Skin epidermis (tissue), 12 donors: Measurements from ENCODE around the gene N4BP3.
"Not testable (repeated sequence)": the region's sequence is repeated elsewhere in the genome, so short reads cannot be mapped to it uniquely, and the experiment has no call there.

Experiments
- H3K27ac ChIP-seq, 21 experiments: fragments of 200-600 bp; sonication (generic) in 11 of 21; one replicate each; pipeline ENCODE4 v1.5.0; 2020; ENCODE audit warnings: mild to moderate bottlenecking in 3 of 21, inconsistent platforms in 2 of 21, moderate library complexity in 2 of 21
- H3K4me3 ChIP-seq, 7 experiments: fragments of 200-600 bp; sonication (generic) in 2 of 7; one replicate each; pipeline ENCODE4 v1.5.0; 2020; ENCODE audit warnings: inconsistent platforms in 2 of 7, mild to moderate bottlenecking in 2 of 7, moderate library complexity in 1 of 7

The N4BP3 gene

DNA sequence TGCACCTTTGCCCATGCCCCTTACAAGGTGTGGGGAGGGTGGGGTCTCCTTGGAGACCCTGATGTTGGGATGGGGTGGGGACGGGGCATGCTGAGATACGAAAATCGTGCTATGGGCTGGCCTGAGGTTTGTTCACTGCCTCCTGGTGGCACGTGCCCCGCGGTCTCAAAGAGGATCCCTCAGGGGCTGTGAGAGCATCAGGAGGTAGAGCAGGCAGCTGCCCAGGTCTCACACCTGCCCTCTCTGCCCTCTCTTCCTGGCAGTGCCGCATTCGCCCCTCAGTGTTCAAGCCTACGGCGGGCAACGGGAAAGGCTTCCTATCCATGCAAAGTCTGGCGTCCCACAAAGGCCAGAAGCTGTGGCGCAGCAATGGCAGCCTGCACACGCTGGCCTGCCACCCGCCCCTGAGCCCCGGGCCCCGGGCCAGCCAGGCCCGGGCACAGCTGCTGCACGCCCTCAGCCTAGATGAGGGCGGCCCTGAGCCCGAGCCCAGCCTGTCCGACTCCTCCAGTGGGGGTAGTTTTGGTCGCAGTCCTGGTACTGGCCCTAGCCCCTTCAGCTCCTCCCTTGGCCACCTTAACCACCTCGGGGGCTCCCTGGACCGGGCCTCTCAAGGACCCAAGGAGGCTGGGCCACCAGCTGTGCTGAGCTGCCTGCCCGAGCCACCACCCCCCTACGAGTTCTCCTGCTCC is 6.7 kb downstream of the N4BP3 start:
- Histone ChIP-seq H3K27ac (peak overlapping the region in 1 of 21 experiments; percentile 19), H3K4me3 (no peak overlapping the region)

DNA sequence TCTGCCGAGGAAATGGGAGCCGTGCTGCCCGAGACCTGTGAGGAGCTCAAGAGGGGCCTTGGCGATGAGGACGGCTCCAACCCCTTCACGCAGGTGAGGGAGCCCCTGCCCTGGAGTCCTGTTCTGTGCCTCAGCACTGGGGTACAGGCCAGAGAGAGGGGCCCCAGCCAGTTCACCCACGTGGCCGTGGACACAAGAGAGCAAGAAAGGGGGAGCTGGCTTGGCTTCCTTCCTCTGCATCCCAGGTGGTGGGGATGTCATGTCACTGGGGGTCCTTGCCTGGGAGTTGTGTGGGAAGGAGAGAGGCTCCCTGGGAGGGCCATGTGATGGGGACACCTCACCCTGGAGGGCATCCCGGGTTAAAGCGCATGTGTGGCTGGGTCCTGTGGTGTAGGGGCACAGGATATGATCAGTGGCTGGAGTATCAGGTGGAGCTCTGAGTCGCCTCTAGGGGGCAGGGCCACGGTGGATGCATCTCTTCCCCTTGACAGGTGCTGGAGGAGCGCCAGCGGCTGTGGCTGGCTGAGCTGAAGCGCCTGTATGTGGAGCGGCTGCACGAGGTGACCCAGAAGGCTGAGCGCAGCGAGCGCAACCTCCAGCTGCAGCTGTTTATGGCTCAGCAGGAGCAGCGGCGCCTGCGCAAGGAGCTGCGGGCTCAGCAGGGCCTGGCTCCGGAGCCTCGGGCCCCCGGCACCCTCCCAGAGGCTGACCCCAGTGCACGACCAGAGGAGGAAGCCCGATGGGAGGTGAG is 7.5 kb downstream of the N4BP3 start:
- no peak overlapping the region for H3K4me3 ChIP-seq

DNA sequence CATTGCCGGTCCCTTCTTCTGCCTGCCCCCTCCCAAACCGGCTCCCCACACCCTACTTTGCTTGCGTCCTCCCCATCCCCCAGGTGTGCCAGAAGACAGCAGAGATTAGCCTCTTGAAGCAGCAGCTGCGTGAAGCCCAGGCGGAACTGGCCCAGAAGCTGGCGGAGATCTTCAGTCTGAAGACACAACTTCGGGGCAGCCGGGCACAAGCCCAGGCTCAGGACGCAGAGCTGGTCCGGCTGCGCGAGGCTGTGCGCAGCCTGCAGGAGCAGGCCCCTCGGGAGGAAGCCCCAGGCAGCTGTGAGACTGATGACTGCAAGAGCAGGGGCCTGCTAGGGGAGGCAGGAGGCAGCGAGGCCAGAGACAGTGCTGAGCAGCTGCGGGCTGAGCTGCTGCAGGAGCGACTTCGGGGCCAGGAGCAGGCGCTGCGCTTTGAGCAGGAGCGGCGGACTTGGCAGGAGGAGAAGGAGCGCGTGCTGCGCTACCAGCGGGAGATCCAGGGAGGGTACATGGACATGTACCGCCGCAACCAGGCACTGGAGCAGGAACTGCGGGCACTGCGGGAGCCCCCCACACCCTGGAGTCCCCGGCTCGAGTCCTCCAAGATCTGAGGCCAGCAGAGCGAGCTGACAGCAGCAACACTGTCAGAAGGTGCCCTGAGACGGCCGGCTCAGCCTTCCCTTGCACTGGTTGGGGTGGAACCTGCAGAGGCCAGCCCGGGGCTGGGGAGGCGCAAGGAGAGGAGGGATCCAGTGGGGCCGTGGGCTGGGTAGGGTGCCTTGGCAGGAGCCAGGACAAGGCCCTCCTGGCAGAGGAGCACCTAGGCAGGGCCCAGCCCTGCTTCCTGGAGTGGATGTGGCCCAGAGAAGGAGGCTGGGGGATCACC is 8.3 kb downstream of the N4BP3 start:
- peak overlapping the region in 5 of 21 experiments; percentile 19 to 44 (median 36) for H3K27ac ChIP-seq
- H3K4me3 ChIP-seq = no peak overlapping the region

More for the DNA sequence above, 7.5 kb downstream of the N4BP3 start:
- H3K27ac ChIP-seq = peak overlapping the region in 2 of 21 experiments; percentile 19 to 42

DNA sequence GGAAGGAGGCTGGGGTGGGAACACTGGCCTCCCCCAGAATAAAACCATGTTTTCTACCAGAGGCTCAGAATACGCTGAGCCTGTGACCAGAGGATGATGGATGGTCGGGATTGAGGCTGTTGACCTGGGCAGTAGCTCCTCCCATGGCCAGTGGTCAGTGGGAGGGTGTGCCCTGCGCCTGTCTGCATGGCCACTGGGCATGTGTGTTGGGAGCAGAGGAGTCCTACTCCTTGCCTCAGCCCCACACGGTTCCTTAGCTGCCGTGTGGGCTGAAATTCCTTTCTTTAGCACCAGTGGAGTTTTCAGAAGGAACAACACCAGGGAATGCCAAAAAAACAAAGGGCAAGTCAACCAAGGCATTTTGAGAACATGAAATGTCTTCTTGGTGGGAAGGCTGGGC is 9.0 kb downstream of the N4BP3 start:
- Histone ChIP-seq H3K4me3 (no peak overlapping the region), H3K27ac (peak overlapping the region in 5 of 21 experiments; percentile 16 to 44 (median 27))

DNA sequence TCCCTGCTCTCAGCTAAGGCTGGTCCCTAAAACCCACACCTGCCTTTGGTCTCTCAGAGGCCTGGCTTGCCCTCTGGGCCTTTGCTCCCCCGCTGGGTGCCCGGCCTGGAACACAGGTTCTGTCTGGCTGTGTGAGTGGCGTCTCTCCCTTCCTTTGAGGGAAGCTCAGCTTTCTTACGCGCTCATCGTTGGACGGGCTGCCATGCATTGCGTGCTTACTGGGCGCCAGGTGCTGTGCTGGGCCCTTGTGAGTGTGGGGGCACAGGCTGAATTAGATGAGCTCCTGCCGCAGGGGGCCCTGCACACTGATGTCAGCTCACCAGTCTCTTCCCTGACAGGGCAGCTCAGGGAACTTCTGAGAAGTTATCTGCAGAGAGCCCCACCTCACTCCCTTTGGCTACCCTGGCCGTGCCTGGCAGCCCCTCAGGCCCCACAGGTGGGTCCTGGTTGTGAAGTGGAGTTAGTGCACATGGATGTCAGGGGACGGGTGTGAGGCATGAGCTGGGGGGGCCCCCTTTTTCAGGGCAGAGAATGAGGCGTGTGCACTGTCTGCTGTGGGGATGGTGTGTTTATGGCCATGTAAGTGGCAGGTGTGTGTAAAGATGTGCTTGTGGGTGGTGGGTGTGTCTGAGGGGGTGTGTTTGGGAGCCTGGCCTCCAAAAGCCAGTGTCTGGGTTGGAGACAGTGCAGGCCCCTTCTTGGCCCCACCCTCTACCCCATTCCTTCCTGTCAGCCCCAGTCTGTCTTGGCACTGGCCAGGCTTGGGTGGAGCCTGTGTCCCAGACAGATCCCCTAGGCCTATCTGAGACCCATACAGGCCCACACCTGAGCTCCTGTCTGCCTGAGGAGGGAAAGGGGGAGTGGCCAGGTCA is 10.0 kb downstream of the N4BP3 start:
- peak overlapping the region in 14 of 21 experiments; percentile 3 to 76 (median 48) for H3K27ac ChIP-seq

DNA sequence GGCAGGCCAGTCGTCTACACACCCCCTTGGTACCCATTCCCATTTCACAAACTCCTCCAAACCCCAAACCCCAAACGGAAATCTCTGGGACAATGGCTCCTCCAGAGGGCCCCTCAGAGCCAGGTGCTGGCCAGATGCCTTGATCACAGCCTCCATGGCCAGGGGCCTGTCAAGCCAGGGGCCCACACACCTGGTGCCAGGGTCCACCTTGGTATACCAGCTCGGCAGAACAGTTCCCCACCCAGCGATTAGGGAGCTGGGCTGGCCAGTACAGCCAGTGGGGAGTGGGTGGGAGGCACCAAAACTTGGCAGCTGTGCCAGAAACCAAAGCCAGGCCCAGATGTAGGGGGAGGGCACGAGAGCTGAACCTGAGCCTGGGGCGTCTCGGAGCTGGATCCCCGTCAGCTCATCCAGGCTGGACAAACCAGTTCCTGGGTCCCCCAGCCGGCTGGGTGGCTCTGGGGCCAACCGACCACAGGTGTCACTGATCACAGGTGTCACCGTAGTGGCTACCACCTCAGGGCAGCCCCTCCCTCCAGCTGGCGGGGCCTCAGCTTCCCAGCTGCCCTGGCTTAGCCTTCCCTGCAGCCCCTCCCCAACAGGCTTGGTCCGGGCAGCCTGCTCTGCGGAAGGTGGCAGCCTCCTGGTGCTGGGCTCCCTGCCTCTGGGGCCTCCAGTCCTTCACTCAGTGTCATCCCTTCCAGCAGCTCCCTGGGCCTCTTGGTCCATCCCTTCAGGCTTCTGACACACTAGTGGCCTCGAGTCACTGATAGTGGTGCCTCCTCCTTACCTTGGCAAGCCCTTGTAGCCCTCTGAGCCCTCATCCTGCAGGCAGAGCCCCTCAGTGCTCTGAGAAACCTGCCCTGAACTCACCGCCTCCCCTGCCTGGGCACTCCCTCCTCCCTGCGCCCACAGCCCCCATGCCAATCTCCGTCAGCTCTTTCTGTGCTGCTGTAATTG is 10.9 kb downstream of the N4BP3 start:
- peak overlapping the region in 18 of 21 experiments; percentile 3 to 76 (median 48) for H3K27ac ChIP-seq
- no peak overlapping the region for H3K4me3 ChIP-seq

More for the DNA sequence above, 10.0 kb downstream of the N4BP3 start:
- H3K4me3 ChIP-seq = no peak overlapping the region

DNA sequence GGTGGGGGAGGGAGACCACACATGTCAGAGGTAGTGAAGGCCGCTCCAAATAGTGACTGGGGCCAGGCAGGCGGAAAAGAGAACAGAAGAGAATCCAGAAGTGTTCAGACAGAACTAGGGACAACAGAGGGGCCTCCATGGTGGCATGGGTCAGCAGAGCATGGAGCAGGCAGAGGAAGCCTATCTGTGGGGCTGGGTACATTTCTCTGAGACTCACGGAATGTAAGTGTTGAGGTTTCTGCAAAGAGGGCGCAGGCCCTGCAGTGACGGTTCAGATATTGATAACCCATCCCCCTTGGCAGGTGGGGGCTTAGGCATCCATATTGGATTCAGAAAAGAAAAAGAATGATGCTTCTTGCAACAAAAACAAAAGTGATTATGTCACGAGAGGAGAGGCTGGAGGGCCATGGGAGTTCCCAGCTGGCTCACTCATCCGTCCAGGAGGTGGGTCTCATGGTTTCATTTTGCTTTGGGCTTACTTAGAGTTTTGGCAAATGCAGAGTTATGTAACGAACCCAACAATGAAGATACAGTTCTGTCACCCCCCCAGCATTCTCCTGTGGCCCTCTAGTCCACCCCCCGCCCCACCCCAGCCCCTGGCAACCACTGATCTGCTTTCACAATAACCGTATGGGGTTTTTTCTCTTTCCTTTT is 12.0 kb downstream of the N4BP3 start:
- peak overlapping the region in 10 of 21 experiments; percentile 9 to 70 (median 45) for H3K27ac ChIP-seq

DNA sequence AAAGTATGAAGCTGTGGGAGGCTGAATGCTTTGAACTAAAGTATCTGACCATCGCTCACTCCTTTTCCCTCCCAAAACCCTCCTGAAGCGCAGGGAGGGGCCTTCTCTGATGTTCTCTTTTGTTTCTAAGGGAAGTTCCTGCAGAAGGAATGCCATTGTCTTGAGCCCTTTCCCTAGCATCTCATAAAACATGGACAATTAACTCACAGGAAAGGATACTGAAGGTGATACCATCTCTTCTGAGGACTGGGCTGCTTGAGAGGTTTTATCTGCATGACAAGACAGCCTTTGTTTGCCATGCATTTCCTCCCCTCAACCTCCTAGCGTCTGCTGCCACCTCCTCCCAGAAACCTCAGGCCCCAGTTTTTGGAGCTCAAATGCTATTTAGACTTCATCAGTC is 13.2 kb downstream of the N4BP3 start:
- Histone ChIP-seq H3K4me3 (no peak overlapping the region), H3K27ac (no peak overlapping the region)

More for the DNA sequence above, 12.0 kb downstream of the N4BP3 start:
- H3K4me3 ChIP-seq = no peak overlapping the region

DNA sequence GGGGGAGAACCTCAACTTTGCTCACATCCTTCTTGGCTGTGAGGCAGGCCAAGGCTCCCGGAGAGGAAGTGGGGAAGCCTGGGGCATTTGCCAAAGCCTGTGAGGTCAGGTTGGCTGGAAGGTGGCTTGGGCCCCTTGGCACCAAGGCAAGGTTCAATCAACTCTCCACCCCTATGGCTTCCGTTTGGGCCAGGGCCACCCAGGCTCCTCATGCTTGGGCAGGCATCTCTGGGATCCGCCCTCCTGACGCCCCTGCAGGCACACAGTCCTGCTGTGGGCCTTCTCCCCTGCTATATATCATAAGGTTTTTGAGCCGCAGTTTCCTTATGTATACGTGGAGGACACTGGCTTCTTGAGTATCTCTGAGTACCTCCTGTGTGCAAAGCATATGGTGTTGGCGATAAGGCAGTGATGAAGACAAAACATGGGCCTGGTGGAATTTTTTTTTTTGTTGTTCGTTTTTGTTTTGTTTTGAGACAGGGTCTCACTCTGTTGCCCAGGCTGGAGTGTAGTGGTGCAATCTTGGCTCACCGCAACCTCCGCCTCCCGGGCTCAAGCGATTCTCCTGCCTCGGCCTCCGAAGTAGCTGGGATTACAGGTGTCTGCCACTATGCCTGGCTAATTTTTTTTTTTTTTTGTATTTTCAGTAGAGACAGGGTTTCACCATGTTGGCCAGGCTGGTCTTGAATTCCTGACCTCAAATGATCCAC is 14.1 kb downstream of the N4BP3 start:
- H3K27ac ChIP-seq = peak overlapping the region in 1 of 21 experiments; percentile 24
- not testable (repeated sequence) for H3K4me3 ChIP-seq

DNA sequence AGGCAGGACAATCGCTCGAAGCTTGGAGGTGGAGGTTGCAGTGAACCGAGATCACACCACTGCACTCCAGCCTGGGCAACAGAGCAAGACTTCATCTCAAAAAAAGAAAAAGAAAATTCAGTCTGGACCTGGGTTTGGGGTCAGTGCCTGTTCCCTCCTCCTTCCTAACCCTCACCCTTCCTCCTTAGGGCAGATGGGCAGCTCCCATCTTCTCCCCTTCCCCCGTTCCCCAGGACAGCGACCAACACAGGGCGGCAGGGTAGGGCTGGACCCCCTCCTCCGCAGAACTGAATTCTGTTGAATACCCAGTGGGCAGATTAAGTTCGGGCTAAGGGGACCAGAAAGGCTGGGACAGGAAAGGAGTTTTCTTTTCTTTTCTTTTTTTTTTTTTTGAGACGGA is 16.0 kb downstream of the N4BP3 start:
- Histone ChIP-seq H3K4me3 (no peak overlapping the region), H3K27ac (no peak overlapping the region)

DNA sequence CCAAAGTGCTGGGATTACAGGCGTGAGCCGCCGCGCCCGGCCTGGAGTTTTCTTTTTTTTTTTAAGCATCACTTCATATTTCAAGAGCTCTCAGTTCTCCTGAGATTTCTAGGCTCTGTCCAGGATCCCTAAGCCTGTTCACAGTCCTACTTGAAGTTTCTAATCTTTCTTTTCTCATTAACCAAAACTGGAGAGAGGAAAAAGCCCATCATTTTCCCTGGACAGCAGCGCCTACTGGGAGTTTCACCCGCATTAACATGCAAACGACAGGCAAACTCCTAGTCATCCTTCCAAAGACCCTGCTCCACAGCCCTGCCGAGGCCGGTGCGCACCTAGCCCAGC is 16.9 kb downstream of the N4BP3 start:
- Histone ChIP-seq H3K27ac (peak overlapping the region; percentile 82 to 97 (median 93)), H3K4me3 (peak overlapping the region; percentile 71 to 91 (median 81))

DNA sequence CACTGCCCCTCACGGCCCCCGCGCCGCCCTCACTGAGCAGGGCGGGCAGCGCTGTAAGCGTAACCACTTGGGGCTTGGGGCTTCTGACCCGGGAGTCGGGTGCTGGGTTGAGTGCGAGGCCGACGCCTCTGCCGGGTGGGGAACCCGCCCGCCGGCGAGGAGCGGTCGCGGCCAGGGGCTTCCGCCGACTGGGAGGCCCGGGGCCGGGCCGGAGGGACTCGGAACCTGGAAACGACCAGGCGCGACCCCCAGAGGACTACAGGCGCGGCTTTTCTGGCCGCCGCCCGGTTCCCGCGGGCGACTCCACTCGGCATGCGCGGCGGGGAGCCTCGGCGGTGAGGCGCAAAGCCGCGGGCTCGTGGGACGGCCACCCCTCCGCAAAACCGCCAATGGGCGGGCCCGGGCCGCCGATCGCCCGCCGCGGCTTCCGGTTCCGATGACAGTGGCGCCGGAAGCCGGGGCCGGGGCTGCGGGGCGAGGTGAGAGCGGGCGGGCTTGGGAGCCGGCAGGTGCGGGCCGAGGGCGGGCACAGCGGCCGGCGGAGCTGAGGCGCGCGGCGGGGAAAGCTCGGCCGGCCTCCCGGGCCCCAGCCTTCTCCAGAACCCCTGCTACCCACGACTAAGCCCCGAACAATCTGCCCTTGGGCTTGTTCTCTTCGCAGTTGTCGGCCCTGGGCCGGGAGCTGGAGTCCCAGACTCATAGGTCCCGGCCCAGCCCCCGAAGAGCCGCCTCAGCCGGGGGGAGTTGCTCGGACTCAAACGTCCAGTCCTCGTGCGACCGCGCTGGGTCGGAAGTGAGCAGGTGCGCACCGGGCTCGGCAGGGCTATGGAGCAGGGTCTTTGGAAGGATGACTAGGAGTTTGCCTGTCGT is 17.5 kb downstream of the N4BP3 start, which contains the start of gene RMND5B:
Gene RMND5B, plus strand, starts transcription at position 439 of the 870 bp plus-strand sequence. CDS start 7,106 bp downstream, outside the sequence.
- peak within 1 kb of the TSS; percentile 82 to 97 (median 93) for H3K27ac ChIP-seq
- peak within 1 kb of the TSS; percentile 71 to 91 (median 81) for H3K4me3 ChIP-seq

DNA sequence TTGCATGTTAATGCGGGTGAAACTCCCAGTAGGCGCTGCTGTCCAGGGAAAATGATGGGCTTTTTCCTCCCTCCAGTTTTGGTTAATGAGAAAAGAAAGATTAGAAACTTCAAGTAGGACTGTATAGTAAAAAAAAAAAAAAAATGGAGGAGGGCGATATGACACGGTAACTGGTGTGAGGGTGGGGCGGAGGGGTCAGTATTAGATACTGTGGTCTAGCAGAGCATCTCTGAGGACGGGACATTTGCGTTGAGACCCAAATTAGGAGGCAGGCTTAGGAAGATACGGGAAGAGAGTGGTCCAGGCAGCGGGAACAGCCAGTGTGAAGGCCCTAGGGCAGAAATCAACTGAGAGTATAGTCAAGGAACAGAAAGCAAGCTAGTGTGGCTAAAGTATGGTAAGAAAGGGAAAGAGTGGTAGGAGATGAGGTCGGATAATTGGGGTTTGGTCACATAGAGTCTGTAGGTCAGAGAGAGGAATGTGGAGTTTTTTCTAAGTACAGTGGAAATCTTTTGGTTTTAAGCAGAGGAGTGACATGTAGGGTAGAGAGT is 18.2 kb downstream of the N4BP3 start:
- H3K4me3 ChIP-seq = peak overlapping the region; percentile 71 to 91 (median 81)
- peak overlapping the region in 19 of 21 experiments; percentile 87 to 97 (median 93) for H3K27ac ChIP-seq

DNA sequence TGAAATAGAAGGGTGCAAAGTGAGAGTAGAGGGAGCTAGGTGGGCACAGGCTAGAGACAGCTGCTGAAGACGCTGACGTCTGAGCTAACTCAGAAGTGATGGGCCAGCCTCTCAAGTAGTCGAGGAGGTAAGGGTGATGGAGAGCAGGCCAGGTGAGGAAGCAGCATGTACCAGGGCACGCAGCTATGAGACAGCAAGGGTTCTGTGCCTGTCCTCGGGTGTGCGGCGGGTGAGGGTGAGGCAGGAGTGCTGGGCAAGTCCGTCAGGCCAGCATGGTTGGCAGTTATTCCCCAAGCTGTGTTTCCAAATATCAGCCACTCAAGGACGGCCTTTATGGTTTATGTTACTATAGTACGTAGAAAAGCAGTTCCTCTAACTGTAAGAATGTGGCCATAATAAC is 23.7 kb downstream of the N4BP3 start:
- Histone ChIP-seq H3K27ac (no peak overlapping the region), H3K4me3 (no peak overlapping the region)

DNA sequence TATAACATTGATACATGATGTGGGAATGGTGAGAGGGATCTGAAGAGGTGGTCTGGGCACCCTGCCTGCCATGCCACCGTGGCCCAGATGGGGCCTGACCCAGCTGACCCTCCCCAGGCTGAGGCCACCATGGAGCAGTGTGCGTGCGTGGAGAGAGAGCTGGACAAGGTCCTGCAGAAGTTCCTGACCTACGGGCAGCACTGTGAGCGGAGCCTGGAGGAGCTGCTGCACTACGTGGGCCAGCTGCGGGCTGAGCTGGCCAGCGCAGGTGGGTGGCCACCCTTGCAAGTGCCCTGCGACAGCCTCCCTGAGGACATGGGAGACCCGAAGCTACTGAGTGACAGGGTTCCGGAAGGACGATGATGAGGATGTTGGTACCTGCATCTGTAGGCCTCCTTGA is 24.7 kb downstream of the N4BP3 start:
- Histone ChIP-seq H3K4me3 (no peak overlapping the region), H3K27ac (no peak overlapping the region)
